Loucy (cell line): ENCODE results near the gene CLEC17A.

Experiments
- H2AFZ ChIP-seq: fragments of 200-600 bp; sonication (generic); 2 replicates; pipeline ENCODE4 v1.6.0; 2016; ENCODE audit warnings: antibody characterized with exemption, mild to moderate bottlenecking, low read length, moderate library complexity
- H3F3A ChIP-seq: fragments of 200-600 bp; 2 replicates; pipeline ENCODE4 v1.6.0; 2016; ENCODE audit warnings: antibody characterized with exemption, low read depth, mild to moderate bottlenecking
- H3K27me3 ChIP-seq: fragments of 200-600 bp; sonication (generic); 2 replicates; pipeline ENCODE4 v1.6.1; 2014; ENCODE audit warnings: low read length, mild to moderate bottlenecking; ENCODE audit not compliant: insufficient read depth, poor library complexity, severe bottlenecking
- H3K36me3 ChIP-seq: fragments of 200-600 bp; sonication (generic); 2 replicates; pipeline ENCODE4 v1.6.1; 2016; ENCODE audit warnings: low read length; ENCODE audit not compliant: insufficient read depth
- H3K4me1 ChIP-seq: fragments of 200-600 bp; sonication (generic); 2 replicates; pipeline ENCODE4 v1.5.1; 2014; ENCODE audit warnings: low read length, mild to moderate bottlenecking; ENCODE audit not compliant: insufficient read depth, poor library complexity, severe bottlenecking
- H3K4me2 ChIP-seq: fragments of 200-600 bp; sonication (generic); 2 replicates; pipeline ENCODE4 v1.6.0; 2014; ENCODE audit warnings: antibody characterized with exemption, low read length, low read depth, mild to moderate bottlenecking; ENCODE audit not compliant: poor library complexity, severe bottlenecking
- H3K4me3 ChIP-seq: fragments of 200-600 bp; sonication (generic); 2 replicates; pipeline ENCODE4 v1.5.1; 2014; ENCODE audit warnings: low read length, mild to moderate bottlenecking, mixed read lengths; ENCODE audit not compliant: poor library complexity, severe bottlenecking
- H3K79me2 ChIP-seq: fragments of 200-600 bp; sonication (generic); 2 replicates; pipeline ENCODE4 v1.6.1; 2014; ENCODE audit warnings: low read length; ENCODE audit not compliant: insufficient read depth
- H3K9ac ChIP-seq: fragments of 200-600 bp; sonication (generic); 2 replicates; pipeline ENCODE4 v1.6.0; 2014; ENCODE audit warnings: mild to moderate bottlenecking, low read depth, low read length, moderate library complexity; ENCODE audit not compliant: poor library complexity, severe bottlenecking
- H3K9me2 ChIP-seq: fragments of 200-600 bp; sonication (generic); replicated peaks from 2 replicates; pipeline ENCODE4 v1.6.1; 2016; ENCODE audit warnings: low read depth, low read length, mixed read lengths
- H3K9me3 ChIP-seq: fragments of 200-600 bp; sonication (generic); 2 replicates; pipeline ENCODE4 v1.6.1; 2014; ENCODE audit warnings: mild to moderate bottlenecking, antibody characterized with exemption, low read length, low read depth; ENCODE audit not compliant: insufficient read depth
- H4K20me1 ChIP-seq: fragments of 200-600 bp; sonication (generic); 2 replicates; pipeline ENCODE4 v1.6.0; 2014; ENCODE audit warnings: antibody characterized with exemption, low read length, mild to moderate bottlenecking; ENCODE audit not compliant: insufficient read depth, poor library complexity, severe bottlenecking
- EZH2phosphoT487 ChIP-seq: fragments of 200-600 bp; IDR thresholded peaks from 2 replicates; pipeline ENCODE4 v1.6.1; 2018; ENCODE audit warnings: antibody characterized with exemption, mild to moderate bottlenecking, moderate library complexity, borderline replicate concordance
- TF ChIP-seq, protein P1 (sequence below): fragments of 200-600 bp; sonication (generic); conservative IDR thresholded peaks from 2 replicates; pipeline ENCODE4 v1.5.1; 2014; ENCODE audit warnings: mild to moderate bottlenecking, antibody characterized with exemption, low read length

Gene CLEC17A

DNA sequence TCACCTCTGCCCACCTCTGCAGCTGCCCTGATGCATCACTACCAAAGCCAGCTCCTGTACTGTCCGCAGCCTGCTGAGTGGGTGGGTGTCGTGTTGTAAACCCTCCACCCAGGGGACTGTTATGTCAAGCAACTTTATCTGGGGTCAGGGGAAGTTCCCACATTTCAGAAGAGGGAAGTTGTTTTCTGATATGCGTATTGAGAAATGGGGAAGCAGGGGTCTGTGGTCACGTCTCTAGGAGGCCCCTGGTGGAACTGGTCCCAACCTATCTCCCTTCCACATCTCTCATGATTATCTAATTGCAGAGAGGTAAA is 31.2 kb downstream of the CLEC17A start:
- no peak for TF ChIP-seq EZH2phosphoT487
- TF ChIP-seq, protein P1, sequence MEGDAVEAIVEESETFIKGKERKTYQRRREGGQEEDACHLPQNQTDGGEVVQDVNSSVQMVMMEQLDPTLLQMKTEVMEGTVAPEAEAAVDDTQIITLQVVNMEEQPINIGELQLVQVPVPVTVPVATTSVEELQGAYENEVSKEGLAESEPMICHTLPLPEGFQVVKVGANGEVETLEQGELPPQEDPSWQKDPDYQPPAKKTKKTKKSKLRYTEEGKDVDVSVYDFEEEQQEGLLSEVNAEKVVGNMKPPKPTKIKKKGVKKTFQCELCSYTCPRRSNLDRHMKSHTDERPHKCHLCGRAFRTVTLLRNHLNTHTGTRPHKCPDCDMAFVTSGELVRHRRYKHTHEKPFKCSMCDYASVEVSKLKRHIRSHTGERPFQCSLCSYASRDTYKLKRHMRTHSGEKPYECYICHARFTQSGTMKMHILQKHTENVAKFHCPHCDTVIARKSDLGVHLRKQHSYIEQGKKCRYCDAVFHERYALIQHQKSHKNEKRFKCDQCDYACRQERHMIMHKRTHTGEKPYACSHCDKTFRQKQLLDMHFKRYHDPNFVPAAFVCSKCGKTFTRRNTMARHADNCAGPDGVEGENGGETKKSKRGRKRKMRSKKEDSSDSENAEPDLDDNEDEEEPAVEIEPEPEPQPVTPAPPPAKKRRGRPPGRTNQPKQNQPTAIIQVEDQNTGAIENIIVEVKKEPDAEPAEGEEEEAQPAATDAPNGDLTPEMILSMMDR = no peak
- H2AFZ ChIP-seq = no peak overlapping the region
- no peaks in the 10 kb centered on the region for H3K4me1 ChIP-seq

DNA sequence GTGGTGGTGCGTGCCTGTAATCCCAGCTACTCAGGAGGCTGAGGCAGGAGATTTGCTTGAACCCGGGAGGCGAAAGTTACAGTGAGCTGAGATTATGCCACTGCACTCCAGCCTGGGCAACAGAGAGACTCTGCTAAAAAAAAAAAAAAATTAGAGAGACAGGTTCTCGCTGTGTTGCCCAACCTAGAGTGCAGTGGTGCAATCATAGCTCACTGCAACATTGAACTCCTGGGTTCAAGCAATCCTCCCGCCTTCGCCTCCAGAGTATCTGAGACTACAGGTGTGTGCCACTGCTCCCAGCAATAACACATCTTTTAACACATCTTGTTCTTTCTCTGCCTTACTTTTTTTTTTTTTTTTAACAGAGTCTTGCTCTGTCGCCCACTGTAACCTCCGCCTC is 32.7 kb downstream of the CLEC17A start:
- Histone ChIP-seq H3K4me3 (no peak overlapping the region), H4K20me1 (no peaks in the 10 kb centered on the region), H3K4me2 (no peak overlapping the region), H3K36me3 (no peaks in the 10 kb centered on the region), H3K4me1 (no peaks in the 10 kb centered on the region), H3K9me2 (no peaks in the 10 kb centered on the region), H3K79me2 (no peaks in the 10 kb centered on the region), H3K9ac (no peak overlapping the region), H3K27me3 (no peaks in the 10 kb centered on the region), H2AFZ (no peak overlapping the region), H3F3A (no peaks in the 10 kb centered on the region), H3K9me3 (peaks cover 5% of the 10 kb centered on the region; the same call in 1 of the 2 replicates)
- TF ChIP-seq EZH2phosphoT487 = no peak
- TF ChIP-seq, protein P1 = no peak

More for the DNA sequence above, 31.2 kb downstream of the CLEC17A start:
- no peaks in the 10 kb centered on the region for H3K9me3 ChIP-seq
- no peak overlapping the region for H3K4me3 ChIP-seq
- no peaks in the 10 kb centered on the region for H3K79me2 ChIP-seq
- H3F3A ChIP-seq = no peaks in the 10 kb centered on the region
- peaks cover 4% of the 10 kb centered on the region for H3K27me3 ChIP-seq
- H4K20me1 ChIP-seq = no peaks in the 10 kb centered on the region
- no peak overlapping the region for H3K4me2 ChIP-seq
- no peak overlapping the region for H3K9ac ChIP-seq
- H3K9me2 ChIP-seq = no peaks in the 10 kb centered on the region
- no peaks in the 10 kb centered on the region for H3K36me3 ChIP-seq

DNA sequence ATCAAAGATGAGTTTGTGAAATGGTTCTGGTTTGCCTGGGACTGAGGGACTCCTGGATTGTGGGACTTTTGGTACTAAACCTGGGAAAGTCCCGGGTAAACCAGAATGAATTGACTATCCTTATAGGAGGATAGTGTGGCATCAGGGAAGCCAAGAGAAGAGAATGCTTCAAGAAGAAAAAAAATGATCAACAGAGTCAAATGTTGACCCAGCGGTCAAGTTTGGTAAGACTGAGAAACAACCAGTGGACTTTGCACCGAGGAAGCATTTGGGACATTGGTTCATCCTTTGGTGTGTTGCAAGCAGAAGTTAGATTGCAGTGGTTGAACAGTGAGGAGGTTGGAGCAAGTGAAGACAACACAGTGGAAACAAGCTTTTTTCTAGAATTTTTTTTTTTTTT is 33.5 kb downstream of the CLEC17A start:
- H3K36me3 ChIP-seq = no peaks in the 10 kb centered on the region

More for the DNA sequence above, 33.5 kb downstream of the CLEC17A start:
- no peak overlapping the region for H3K9ac ChIP-seq
- H3K4me1 ChIP-seq = no peaks in the 10 kb centered on the region
- TF ChIP-seq, protein P1 = no peak
- no peak for TF ChIP-seq EZH2phosphoT487
- no peaks in the 10 kb centered on the region for H4K20me1 ChIP-seq
- no peaks in the 10 kb centered on the region for H3F3A ChIP-seq
- no peaks in the 10 kb centered on the region for H3K9me2 ChIP-seq
- no peaks in the 10 kb centered on the region for H3K27me3 ChIP-seq
- H2AFZ ChIP-seq = no peak overlapping the region
- H3K9me3 ChIP-seq = peaks cover 5% of the 10 kb centered on the region; the same call in 1 of the 2 replicates
- H3K79me2 ChIP-seq = no peaks in the 10 kb centered on the region
- no peak overlapping the region for H3K4me3 ChIP-seq
- no peak overlapping the region for H3K4me2 ChIP-seq
